Measurements from ENCODE around the gene CD163.
"Not testable (repeated sequence)": the region's sequence is repeated elsewhere in the genome, so short reads cannot be mapped to it uniquely, and the experiment has no call there.

CD163 gene

DNA sequence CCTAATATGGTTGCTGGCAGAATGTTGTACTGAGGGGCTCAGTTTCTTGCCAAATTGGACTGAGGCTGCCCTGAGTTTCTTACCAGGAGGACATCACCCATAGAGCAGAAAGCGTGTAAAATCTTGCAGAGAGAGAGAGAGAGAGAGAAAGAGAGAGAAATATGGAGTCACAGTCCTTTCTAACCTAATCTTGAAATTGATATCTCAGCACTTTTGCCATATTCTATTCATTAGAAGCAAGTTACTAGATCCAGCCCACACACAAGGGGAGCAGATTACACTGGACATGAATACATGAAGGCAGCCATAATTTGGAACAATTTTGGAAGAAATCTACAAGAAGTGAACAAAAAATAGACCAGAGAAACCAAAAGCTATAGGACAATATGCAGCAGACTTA, 55.5 kb downstream of the CD163 start:
- DNase-seq, result no peak

- DNase-seq, result no peak
Measured at GRCh38 chr12:7444537-7444936, 59.0 kb downstream of the CD163 start.

DNA sequence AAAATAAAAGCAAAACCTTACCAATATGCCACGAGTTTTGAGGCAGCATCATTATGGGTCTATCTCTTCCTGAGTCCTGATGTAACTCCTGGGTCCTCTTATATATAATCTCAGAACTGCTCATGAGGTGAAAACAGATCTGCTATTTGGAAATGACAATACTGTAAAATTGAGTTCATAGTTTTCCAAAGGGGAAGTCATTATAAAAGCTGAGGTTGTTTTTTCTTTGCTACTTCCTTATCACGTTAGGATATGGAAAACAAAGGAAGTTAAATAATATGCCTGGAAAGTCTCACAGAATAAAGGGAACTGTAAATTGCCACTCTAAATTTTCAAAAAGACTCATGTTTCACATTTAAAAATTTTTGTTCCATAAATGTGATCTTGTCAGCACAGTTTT, 59.5 kb downstream of the CD163 start, which contains the start of gene CD163L1:
TSS of gene CD163L1 (minus strand) at position 78 of the 400 bp plus-strand sequence. CDS start at position 52, 26 bp downstream.
- no peak for DNase-seq

DNA sequence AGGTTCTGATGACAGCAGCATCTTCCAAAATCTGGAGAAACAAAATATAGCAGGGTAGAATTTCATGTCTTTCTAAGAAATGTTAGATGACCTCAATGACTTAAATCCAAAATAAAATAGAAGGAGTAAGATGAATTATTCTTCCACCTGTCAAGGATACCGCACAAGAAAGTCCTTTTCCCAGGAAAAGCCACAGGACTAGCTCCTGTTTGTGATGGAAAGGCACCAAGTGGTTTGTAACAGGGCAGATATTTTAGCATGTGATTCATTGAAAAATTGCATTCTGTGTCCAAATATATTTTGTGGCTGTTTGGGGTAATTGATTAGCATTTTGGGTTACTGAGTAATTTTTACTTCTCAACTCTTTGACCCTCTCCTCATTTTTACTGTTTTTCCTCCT, 62.4 kb downstream of the CD163 start:
- no peak for DNase-seq

DNA sequence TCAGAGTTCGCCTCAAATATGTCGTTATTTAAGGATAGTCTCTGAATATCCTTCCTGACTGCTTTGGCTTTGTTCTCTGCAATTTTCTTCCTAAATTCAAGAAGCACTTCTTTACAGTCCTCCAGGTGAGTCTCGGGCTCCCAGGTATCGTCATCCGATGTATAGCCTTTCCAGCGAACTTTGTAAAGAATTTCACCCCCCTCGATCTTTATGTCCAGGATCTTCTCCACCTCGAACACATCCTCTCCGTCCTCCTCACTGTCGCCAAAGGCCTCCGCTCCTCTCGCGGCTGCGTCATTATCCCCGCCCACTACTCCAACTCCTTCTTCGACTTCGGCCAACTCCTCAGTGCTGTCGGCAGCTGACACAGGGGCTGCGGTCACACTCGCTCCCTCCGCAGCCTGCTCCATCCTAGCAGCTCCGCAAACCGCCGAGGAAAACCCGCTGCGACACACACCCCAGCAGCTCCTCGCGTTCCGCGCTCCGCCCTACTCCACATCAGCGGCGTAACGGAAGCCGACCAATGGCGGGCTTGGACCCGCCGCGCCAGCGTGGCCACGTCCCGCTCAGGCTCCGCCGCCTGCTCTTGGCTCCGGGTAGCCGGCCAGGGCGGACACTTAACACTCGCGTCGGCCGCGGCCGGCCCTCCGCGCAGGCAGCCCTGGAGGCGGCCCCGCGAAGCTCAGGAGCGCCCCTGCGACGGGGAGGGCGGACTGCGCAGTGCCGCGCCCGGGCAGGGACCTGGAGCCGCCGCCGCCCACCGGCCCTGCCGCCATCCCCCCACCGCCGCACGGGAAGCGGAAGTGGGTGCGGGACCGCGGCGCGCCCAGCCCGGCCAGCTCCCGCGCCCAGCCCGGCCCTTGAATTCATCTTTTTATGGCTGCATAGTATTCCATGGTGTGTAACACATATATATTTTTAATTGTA, 63.7 kb downstream of the CD163 start:
- DNase-seq, result peak; percentile 51

DNA sequence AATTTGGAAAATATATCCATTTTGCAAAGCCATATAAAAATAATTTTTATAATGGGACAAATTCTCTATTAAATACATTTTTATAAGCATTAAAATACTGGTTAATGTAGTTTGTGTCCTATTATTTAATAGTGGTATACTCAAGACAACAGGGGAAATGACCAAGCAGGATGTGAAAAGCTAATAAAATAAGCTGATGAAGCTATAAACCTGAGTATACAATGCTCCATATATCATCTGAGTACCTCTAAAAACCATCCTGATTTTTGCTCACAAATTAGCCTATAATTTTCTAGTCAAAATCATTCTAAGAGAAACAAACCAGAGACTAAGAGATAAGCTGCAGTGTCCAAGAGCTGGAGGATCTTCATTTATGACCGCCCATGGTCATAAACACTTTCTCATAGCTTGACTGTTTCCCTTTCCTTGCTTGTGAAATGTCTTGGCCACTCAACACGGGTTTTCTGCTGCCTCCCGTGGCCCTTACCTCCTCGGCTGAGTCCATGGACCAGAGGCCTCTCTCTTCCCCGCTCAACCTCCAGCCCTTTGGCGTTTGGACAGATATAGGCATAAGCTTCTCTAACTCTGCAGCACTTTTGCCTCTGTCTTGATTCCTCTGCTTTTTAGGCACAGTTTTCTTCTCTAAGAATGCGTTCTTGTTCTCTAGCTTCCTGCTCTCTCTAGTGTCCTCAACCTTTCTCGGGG, 65.1 kb downstream of the CD163 start:
- DNase-seq, result not testable (repeated sequence)

DNA sequence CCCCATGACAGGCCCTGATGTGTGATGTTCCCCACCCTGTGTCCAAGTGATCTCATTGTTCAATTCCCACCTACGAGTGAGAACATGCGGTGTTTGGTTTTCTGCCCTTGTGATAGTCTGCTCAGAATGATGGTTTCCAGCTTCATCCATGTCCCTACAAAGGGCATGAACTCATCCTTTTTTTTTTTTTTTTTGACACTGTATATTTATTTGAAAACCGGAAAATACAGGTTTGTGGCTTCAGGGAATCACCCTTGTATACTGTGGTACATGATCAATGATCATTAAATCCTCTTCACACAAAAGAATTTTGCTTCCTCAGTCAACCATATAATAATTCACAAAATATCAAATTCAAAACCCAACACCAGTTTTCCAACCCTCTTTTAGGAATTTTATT, 66.1 kb downstream of the CD163 start:
- DNase-seq, result not testable (repeated sequence)

- no peak for DNase-seq
Measured at GRCh38 chr12:7434670-7435069, 68.9 kb downstream of the CD163 start.

- no peak for DNase-seq
Measured at GRCh38 chr12:7433276-7433822, 70.2 kb downstream of the CD163 start.

DNA sequence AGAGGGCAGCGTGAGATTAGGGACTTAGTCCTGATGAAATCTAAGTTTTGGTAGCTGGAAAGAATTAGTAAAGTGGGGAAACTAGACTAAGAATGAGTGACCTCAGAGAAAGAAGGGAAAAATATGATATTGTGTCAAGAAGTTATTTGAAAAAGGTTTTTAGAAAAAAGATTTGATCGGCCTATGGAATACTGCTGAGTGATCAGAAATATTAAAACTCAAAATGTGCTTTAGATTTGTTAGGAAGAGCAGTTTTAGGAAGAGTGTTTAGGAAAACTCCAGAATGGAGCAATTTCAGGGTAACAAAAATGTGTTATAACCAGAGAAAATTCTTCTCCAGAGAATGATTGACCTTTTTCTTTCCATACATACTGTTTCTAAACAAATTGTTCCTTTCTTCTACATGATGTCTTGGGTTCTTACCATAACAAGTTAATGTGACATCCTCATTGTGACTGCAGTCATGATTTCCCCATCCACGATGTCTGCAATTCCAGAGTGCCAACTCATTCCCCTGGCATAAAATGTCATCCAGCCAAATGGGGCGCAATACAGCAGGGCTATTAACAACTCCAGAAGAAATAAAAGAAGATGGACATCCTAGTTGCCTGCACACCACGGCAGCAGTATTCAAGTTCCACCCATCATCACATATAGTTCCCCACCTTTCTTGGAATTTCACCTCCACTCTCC, 71.4 kb downstream of the CD163 start:
- DNase-seq, result no peak

Data from hematopoietic multipotent progenitor cell treated with erythropoietin and hydrocortisone succinate and interleukin-3 and kit ligand, for 8 days (in vitro differentiated cells).